Skin epidermis (tissue), 12 donors: ENCODE data around the gene UQCR10.

Experiments used
- H3K27ac ChIP-seq, 21 experiments: fragments of 200-600 bp; sonication (generic) in 11 of 21; one replicate each; pipeline ENCODE4 v1.5.0; 2020; ENCODE audit warnings: mild to moderate bottlenecking in 3 of 21, inconsistent platforms in 2 of 21, moderate library complexity in 2 of 21
- H3K4me3 ChIP-seq, 7 experiments: fragments of 200-600 bp; sonication (generic) in 2 of 7; one replicate each; pipeline ENCODE4 v1.5.0; 2020; ENCODE audit warnings: inconsistent platforms in 2 of 7, mild to moderate bottlenecking in 2 of 7, moderate library complexity in 1 of 7

Gene UQCR10

GRCh38 chr22:29757096-29757495, 10.1 kb upstream of the UQCR10 start:
- Histone ChIP-seq H3K27ac (no peak overlapping the region), H3K4me3 (no peak overlapping the region)

GRCh38 chr22:29758068-29758622, 9.0 kb upstream of the UQCR10 start:
- Histone ChIP-seq H3K4me3 (no peak overlapping the region), H3K27ac (no peak overlapping the region)

GRCh38 chr22:29758959-29759358, 8.2 kb upstream of the UQCR10 start:
- no peak overlapping the region for H3K27ac ChIP-seq
- H3K4me3 ChIP-seq = no peak overlapping the region

GRCh38 chr22:29762263-29762662, 4.9 kb upstream of the UQCR10 start:
- H3K4me3 ChIP-seq = no peak overlapping the region
- no peak overlapping the region for H3K27ac ChIP-seq

- Histone ChIP-seq H3K4me3 (peak overlapping the region; percentile 60 to 97 (median 83)), H3K27ac (peak overlapping the region; percentile 27 to 96 (median 90))
Measured at GRCh38 chr22:29765905-29766631, 1.1 kb upstream of the UQCR10 start.

GRCh38 chr22:29766632-29767170, 468 bp upstream of the UQCR10 start, which contains the start of gene ZMAT5:
Gene ZMAT5 (minus strand): TSS chr22:29767007. CDS start chr22:29748544, 18,463 bp downstream.
- peak within 1 kb of the TSS; percentile 27 to 96 (median 92) for H3K27ac ChIP-seq
- peak within 1 kb of the TSS; percentile 67 to 97 (median 84) for H3K4me3 ChIP-seq

- Histone ChIP-seq H3K4me3 (peak overlapping the region; percentile 67 to 97 (median 84)), H3K27ac (peak overlapping the region in 19 of 21 experiments; percentile 76 to 96 (median 92))
Measured at GRCh38 chr22:29768052-29768693, 1.0 kb downstream of the UQCR10 start.

GRCh38 chr22:29769723-29770321, 2.7 kb downstream of the UQCR10 start:
- Histone ChIP-seq H3K27ac (no peak overlapping the region), H3K4me3 (no peak overlapping the region)

GRCh38 chr22:29772170-29772641, 5.0 kb downstream of the UQCR10 start:
- Histone ChIP-seq H3K4me3 (no peak overlapping the region), H3K27ac (peak overlapping the region in 2 of 21 experiments; percentile 18 to 21)

GRCh38 chr22:29773233-29773632, 6.1 kb downstream of the UQCR10 start:
- Histone ChIP-seq H3K27ac (peak overlapping the region in 10 of 21 experiments; percentile 0 to 62 (median 21)), H3K4me3 (no peak overlapping the region)

- H3K27ac ChIP-seq = peak overlapping the region in 7 of 21 experiments; percentile 22 to 84 (median 79)
- no peak overlapping the region for H3K4me3 ChIP-seq
Measured at GRCh38 chr22:29780220-29780619, 13.1 kb downstream of the UQCR10 start.

GRCh38 chr22:29780748-29781676, 13.8 kb downstream of the UQCR10 start:
- Histone ChIP-seq H3K4me3 (no peak overlapping the region), H3K27ac (peak overlapping the region in 18 of 21 experiments; percentile 13 to 89 (median 72))

- Histone ChIP-seq H3K4me3 (no peak overlapping the region), H3K27ac (peak overlapping the region in 18 of 21 experiments; percentile 13 to 89 (median 72))
Measured at GRCh38 chr22:29782061-29782845, 15.1 kb downstream of the UQCR10 start.

- peak overlapping the region in 13 of 21 experiments; percentile 10 to 83 (median 42) for H3K27ac ChIP-seq
- H3K4me3 ChIP-seq = no peak overlapping the region
Measured at GRCh38 chr22:29784451-29785361, 17.5 kb downstream of the UQCR10 start.

GRCh38 chr22:29786031-29786430, 18.9 kb downstream of the UQCR10 start:
- H3K4me3 ChIP-seq = no peak overlapping the region
- no peak overlapping the region for H3K27ac ChIP-seq

GRCh38 chr22:29787371-29787980, 20.3 kb downstream of the UQCR10 start:
- H3K27ac ChIP-seq = peak overlapping the region in 1 of 21 experiments; percentile 20
- no peak overlapping the region for H3K4me3 ChIP-seq
